ENCODE results near the gene HCRT.

The HCRT gene

DNA sequence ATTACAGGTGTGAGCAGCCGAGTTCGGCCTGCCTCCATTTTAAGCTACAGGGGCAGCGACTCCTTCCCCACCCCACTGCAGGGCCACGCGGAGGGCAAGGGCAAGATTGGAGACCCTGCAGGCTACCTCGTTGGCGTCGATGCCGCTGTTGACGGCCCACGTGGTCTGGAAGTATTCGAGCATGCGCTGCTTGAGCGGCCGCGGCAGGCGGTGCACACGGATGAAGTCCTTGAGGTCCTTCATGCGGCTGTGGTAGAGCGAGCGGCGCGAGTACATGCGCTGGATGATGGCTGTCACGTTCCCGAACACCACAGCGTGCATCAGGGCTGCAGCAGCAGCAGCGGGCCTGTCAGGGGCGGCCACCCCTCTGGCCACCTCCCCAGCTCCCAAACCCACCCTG, 15.9 kb downstream of the HCRT start:
- H3K4me3 ChIP-seq (ENCODE audit: low read depth, low read length): no peak overlapping the region
- TF ChIP-seq, protein P1, sequence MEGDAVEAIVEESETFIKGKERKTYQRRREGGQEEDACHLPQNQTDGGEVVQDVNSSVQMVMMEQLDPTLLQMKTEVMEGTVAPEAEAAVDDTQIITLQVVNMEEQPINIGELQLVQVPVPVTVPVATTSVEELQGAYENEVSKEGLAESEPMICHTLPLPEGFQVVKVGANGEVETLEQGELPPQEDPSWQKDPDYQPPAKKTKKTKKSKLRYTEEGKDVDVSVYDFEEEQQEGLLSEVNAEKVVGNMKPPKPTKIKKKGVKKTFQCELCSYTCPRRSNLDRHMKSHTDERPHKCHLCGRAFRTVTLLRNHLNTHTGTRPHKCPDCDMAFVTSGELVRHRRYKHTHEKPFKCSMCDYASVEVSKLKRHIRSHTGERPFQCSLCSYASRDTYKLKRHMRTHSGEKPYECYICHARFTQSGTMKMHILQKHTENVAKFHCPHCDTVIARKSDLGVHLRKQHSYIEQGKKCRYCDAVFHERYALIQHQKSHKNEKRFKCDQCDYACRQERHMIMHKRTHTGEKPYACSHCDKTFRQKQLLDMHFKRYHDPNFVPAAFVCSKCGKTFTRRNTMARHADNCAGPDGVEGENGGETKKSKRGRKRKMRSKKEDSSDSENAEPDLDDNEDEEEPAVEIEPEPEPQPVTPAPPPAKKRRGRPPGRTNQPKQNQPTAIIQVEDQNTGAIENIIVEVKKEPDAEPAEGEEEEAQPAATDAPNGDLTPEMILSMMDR (IDR thresholded peaks at IDR 0.05; ENCODE audit: low read depth, low read length): no peak
- no peak for TF ChIP-seq POLR2A (IDR thresholded peaks at IDR 0.05; ENCODE audit: extremely low read depth, insufficient read length)
- TF ChIP-seq, protein P2, sequence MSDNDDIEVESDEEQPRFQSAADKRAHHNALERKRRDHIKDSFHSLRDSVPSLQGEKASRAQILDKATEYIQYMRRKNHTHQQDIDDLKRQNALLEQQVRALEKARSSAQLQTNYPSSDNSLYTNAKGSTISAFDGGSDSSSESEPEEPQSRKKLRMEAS (IDR thresholded peaks at IDR 0.05; ENCODE audit: low read depth, low read length): no peak
- TF ChIP-seq MYC (IDR thresholded peaks at IDR 0.05; ENCODE audit: low read depth, low read length): no peak
- DNase-seq (ENCODE audit: low read depth): no peak

DNA sequence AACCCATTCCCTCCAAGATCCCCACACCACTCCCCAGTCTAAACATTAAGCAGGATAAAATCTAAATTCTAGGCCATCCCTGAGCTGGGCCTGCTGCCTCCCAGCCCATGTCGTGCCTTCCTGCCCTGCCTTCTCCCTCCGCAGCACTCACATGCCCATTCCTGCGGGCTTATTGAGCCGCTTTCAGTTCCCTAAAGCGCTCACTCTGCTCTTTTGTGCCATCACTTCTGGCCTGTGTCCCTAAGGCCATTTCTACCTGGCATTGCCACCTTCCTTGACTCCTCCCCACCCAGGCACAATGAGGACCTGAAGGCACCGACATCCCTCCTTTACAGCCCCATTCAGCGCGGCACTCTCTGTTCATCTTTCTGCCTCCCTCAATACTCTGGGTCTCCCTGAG, 17.4 kb downstream of the HCRT start:
- DNase-seq (ENCODE audit: low read depth): no peak
- TF ChIP-seq MYC (IDR thresholded peaks at IDR 0.05; ENCODE audit: low read depth, low read length) (no peak), POLR2A (IDR thresholded peaks at IDR 0.05; ENCODE audit: extremely low read depth, insufficient read length) (no peak)
- TF ChIP-seq, protein P2 (IDR thresholded peaks at IDR 0.05; ENCODE audit: low read depth, low read length): no peak
- TF ChIP-seq, protein P1 (IDR thresholded peaks at IDR 0.05; ENCODE audit: low read depth, low read length): no peak
- H3K4me3 ChIP-seq (ENCODE audit: low read depth, low read length): no peak overlapping the region

DNA sequence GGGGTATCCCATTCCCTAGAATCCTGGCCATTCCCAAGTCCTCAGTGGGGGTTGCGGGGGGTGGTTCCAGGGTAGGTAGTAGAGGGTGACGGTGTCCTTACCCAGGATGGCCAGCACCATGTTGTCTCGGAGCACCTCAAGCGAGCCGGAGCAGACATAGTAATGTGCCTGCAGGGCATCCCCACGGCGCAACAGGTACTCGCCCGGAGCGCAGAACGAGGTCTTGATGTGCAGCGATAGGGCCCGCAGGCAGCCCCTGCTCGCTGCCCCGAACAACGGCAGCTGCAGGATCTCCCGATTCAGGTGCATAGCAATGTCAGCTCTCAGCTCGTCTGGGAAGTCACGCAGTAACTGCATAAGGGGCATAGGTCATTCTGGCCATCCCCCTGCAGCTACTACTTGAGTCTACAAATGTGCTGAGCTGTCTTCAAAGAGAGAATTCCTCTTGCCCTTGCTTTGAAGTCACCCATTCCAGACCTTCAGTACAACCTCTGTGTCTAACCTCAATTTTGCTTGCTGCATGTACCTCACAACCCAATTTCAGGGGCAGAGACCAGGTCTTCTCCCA, 19.0 kb downstream of the HCRT start:
- no peak for DNase-seq (ENCODE audit: low read depth)
- TF ChIP-seq, protein P1 (IDR thresholded peaks at IDR 0.05; ENCODE audit: low read depth, low read length): no peak
- H3K4me3 ChIP-seq (ENCODE audit: low read depth, low read length): no peak overlapping the region

DNA sequence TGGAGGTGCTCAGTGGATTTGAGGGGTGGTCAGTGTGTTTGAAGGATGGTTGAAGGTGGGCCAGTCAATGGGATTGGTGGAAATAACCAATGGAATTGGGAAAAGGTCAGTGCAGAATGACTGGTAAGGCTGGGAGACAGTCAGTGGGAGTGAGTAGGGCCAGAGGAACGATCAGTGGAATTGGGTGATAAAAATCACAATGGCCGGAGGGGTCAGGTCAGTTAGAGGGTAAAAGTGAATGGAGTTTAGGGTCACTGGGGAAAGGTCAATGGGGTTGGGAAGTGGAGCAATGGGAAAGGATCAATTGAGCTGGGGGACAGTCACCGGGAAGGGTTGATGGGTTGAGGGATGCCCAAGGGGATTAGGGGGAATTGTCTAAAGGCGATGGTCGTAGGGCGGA, 19.5 kb downstream of the HCRT start:
- no peak for TF ChIP-seq MYC (IDR thresholded peaks at IDR 0.05; ENCODE audit: low read depth, low read length)
- TF ChIP-seq, protein P1 (IDR thresholded peaks at IDR 0.05; ENCODE audit: low read depth, low read length): no peak
- TF ChIP-seq, protein P2 (IDR thresholded peaks at IDR 0.05; ENCODE audit: low read depth, low read length): no peak
- no peak for TF ChIP-seq POLR2A (IDR thresholded peaks at IDR 0.05; ENCODE audit: extremely low read depth, insufficient read length)
- no peak for DNase-seq (ENCODE audit: low read depth)
- H3K4me3 ChIP-seq (ENCODE audit: low read depth, low read length): no peak overlapping the region

DNA sequence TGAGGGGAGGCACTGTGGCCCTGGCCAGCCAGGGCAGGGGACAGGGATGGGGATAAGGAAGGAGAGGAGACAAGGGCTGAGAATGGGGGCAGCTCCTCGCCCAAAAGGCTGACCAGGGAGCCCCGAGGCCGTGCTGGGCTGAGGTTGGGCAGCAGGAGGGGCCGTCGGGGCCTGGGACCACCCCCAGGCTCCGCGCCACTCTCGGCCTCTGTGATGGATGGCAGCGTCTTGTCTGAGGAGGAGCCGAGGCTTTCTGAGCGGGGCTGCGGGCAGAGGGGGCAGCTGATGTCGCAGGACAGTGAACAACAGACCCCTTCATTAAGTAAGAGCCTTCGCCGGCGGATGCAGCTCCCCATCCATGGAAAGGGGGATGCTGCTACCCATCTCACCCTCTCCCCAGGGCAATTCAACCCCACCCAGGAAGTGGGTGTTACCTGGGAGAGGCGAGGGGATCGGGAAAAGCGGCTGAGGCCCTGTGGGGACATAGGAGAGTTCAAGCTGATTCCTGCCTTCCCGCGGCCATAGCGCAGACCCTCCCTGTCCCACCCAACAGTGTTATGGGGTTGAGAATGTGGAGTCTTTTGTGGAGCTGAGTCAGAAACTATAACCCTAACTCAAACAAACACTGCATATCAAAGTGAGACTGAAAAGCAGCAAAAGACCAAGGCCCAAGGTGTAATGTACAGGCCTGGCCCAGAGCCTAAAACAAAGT, 21.4 kb downstream of the HCRT start:
- H3K4me3 ChIP-seq (ENCODE audit: low read depth, low read length): no peak overlapping the region
- TF ChIP-seq, protein P2 (IDR thresholded peaks at IDR 0.05; ENCODE audit: low read depth, low read length): no peak
- no peak for TF ChIP-seq MYC (IDR thresholded peaks at IDR 0.05; ENCODE audit: low read depth, low read length)
- DNase-seq (ENCODE audit: low read depth): no peak

DNA sequence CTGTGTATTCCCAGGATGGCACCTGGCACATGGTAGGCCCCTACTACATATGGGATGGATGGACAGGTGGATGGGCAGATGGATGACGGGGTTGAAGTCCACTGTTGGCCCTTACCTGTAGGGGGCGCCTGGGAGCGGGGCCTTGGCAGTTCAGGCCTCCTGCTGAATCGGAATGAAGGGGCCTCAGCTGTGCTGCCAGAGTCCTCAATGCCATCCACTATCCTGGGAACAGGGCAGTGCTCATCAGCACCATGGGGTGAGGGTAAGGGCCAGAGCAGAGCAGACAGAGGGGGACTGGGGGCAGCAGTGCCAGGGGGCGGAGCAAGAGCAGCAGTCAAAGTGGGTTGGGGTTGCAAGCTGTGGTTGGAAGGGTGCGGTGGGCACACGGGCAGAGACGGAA, 22.1 kb downstream of the HCRT start:
- DNase-seq (ENCODE audit: low read depth): peak; percentile 59

More for the DNA sequence above, 22.1 kb downstream of the HCRT start:
- no peak overlapping the region for H3K4me3 ChIP-seq (ENCODE audit: low read depth, low read length)
- TF ChIP-seq, protein P1 (IDR thresholded peaks at IDR 0.05; ENCODE audit: low read depth, low read length): peak; percentile 82
- TF ChIP-seq POLR2A (IDR thresholded peaks at IDR 0.05; ENCODE audit: extremely low read depth, insufficient read length): no peak
- TF ChIP-seq, protein P2 (IDR thresholded peaks at IDR 0.05; ENCODE audit: low read depth, low read length): no peak
- no peak for TF ChIP-seq MYC (IDR thresholded peaks at IDR 0.05; ENCODE audit: low read depth, low read length)

Measured in NB4 (cell line).